ENCODE data around the gene TRMT1.

GRCh38 chr19:13159713-13160112, 43.2 kb upstream of the TRMT1 start:
- TF ChIP-seq CTCF (IDR thresholded peaks at IDR 0.05; ENCODE audit: low read length) (no peak), EZH2 (IDR thresholded peaks at IDR 0.05; ENCODE audit: borderline replicate concordance, low read length) (no peak)
